Gastrocnemius medialis (tissue), 4 donors: ENCODE data around the gene CACNA1H. TPM values are rescaled to one million over a fixed set of nuclear protein-coding genes. Genes with fewer than 3 reads are reported as not detected.
"Not testable (repeated sequence)": the region's sequence is repeated elsewhere in the genome, so short reads cannot be mapped to it uniquely, and the experiment has no call there.

Experiments used
- ATAC-seq, 2 donors: fragments of 150-250 bp; one replicate each; pipeline ENCODE4 v1.9.1; 2016
- DNase-seq, 2 donors: peaks; one replicate each; pipeline ENCODE4 v3.0.0-alpha.2; 2019
- H3K27ac ChIP-seq, 4 donors: fragments of 200-600 bp; sonication (generic); 1 replicate in 1 of 4; 2 replicates in 3 of 4; pipeline ENCODE4 v1.5.1; 2016 to 2018; ENCODE audit warnings: mild to moderate bottlenecking in 2 of 4, moderate library complexity in 1 of 4
- H3K27me3 ChIP-seq, 3 donors: fragments of 200-600 bp; sonication (generic) in 2 of 3; 1 replicate in 1 of 3; 2 replicates in 2 of 3; pipeline versions ENCODE4 v1.5.1 to v1.6.0; 2016 to 2019; ENCODE audit warnings: mild to moderate bottlenecking in 1 of 3, moderate library complexity in 1 of 3
- H3K36me3 ChIP-seq, 2 donors: fragments of 200-600 bp; sonication (generic) in 1 of 2; one replicate each; pipeline ENCODE4 v1.5.1; 2017 to 2018
- H3K4me1 ChIP-seq, 2 donors: fragments of 200-600 bp; sonication (generic) in 1 of 2; one replicate each; pipeline ENCODE4 v1.5.1; 2016 to 2017; ENCODE audit warnings: mild to moderate bottlenecking in 2 of 2
- H3K4me3 ChIP-seq, 4 donors: fragments of 200-600 bp; sonication (generic) in 3 of 4; 1 replicate in 1 of 4; 2 replicates in 3 of 4; pipeline ENCODE4 v1.5.1; 2016 to 2019; ENCODE audit warnings: mild to moderate bottlenecking in 2 of 4
- H3K9me3 ChIP-seq, 3 donors: fragments of 200-600 bp; sonication (generic) in 2 of 3; 1 replicate in 1 of 3; 2 replicates in 2 of 3; pipeline ENCODE4 v1.5.1; 2016 to 2019
- CTCF ChIP-seq, 5 experiments: fragments of 450-650 bp in 3 of 5; fragments of 200-600 bp in 2 of 5; sonication (generic) in 2 of 5; IDR thresholded peaks in 4 of 5; conservative IDR thresholded peaks in 1 of 5; 1 replicate in 4 of 5; 2 replicates in 1 of 5; pipeline ENCODE4 v1.5.1; 2016 to 2019; ENCODE audit warnings: antibody characterized with exemption in 5 of 5, mild to moderate bottlenecking in 3 of 5, moderate library complexity in 3 of 5
- POLR2A ChIP-seq, 2 donors: fragments of 450-650 bp; IDR thresholded peaks; one replicate each; pipeline ENCODE4 v1.6.1; 2017; ENCODE audit warnings: antibody characterized with exemption in 2 of 2, mild to moderate bottlenecking in 2 of 2, moderate library complexity in 2 of 2
- in situ Hi-C, 4 donors: fragments of 200-750 bp; cut with MboI; loops; one replicate each; pipeline versions ENCODE4 v1.15.0 to v1.8.0; 2017; ENCODE audit warnings: low sequenced_read_pairs in 4 of 4
- intact Hi-C: fragments of 100-400 bp; cut with DNase I; formaldehyde crosslinking; loops from one replicate; pipeline ENCODE4 v1.15.1; 2023; ENCODE audit warnings: low total_unique reads
- total RNA-seq, 4 donors: library from RNA; depleted of rRNA; stranded (reverse); fragments of >200 nt; gene quantifications; one replicate each; pipeline versions ENCODE4 v1.1.0 to v1.2.3, GENCODE V29; 2016

Gene CACNA1H
- total RNA-seq, 4 donors from 2014 or later, result 3.7 to 12.8 (median 4.5) TPM

- no peaks in the 10 kb centered on the region for H3K36me3 ChIP-seq
- intact Hi-C loops (no loop called here), in situ Hi-C loops (no loop called here)
- DNase-seq (no peak), ATAC-seq (no peak)
- H3K27me3 ChIP-seq, result peaks cover 5 to 16% (median 9%) of the 10 kb centered on the region in 3 donors
- no peak for TF ChIP-seq POLR2A (IDR thresholded peaks at IDR 0.05)
- TF ChIP-seq CTCF (IDR thresholded peaks at IDR 0.05 in 4 of 5, conservative IDR thresholded peaks at IDR 0.05 in 1 of 5), result no peak
- H3K27ac ChIP-seq, result no peak overlapping the region
- no peaks in the 10 kb centered on the region for H3K9me3 ChIP-seq
- H3K4me3 ChIP-seq, result no peak overlapping the region
- no peaks in the 10 kb centered on the region for H3K4me1 ChIP-seq
Observed at GRCh38 chr16:1188432-1189189, 35.7 kb downstream of the CACNA1H start.

- in situ Hi-C loops, result no loop called here
- no peak overlapping the region for H3K27ac ChIP-seq
Observed at GRCh38 chr16:1189455-1189854, 36.5 kb downstream of the CACNA1H start.

GRCh38 chr16:1190789-1191188, 37.9 kb downstream of the CACNA1H start:
- H3K4me3 ChIP-seq, intact Hi-C loops, ATAC-seq, in situ Hi-C loops, H3K27ac ChIP-seq, H3K4me1 ChIP-seq, DNase-seq, H3K36me3 ChIP-seq, H3K9me3 ChIP-seq: not testable (repeated sequence)
- H3K27me3 ChIP-seq, result peaks cover 3 to 14% (median 3%) of the 10 kb centered on the region in 3 donors

More at GRCh38 chr16:1189455-1189854, 36.5 kb downstream of the CACNA1H start:
- no peak for TF ChIP-seq CTCF (IDR thresholded peaks at IDR 0.05 in 4 of 5, conservative IDR thresholded peaks at IDR 0.05 in 1 of 5)
- TF ChIP-seq POLR2A (IDR thresholded peaks at IDR 0.05), result no peak
- intact Hi-C loops, result no loop called here
- no peaks in the 10 kb centered on the region for H3K36me3 ChIP-seq
- DNase-seq, result no peak
- H3K27me3 ChIP-seq, result peaks cover 3 to 15% (median 4%) of the 10 kb centered on the region in 3 donors
- H3K4me1 ChIP-seq, result no peaks in the 10 kb centered on the region
- H3K4me3 ChIP-seq, result no peak overlapping the region
- no peaks in the 10 kb centered on the region for H3K9me3 ChIP-seq
- no peak for ATAC-seq

GRCh38 chr16:1192384-1193073, 39.6 kb downstream of the CACNA1H start:
- H3K4me3 ChIP-seq, result no peak overlapping the region
- no peaks in the 10 kb centered on the region for H3K9me3 ChIP-seq
- no peak overlapping the region for H3K27ac ChIP-seq
- ATAC-seq (no peak), DNase-seq (no peak)
- intact Hi-C loops, result no loop called here
- peaks cover 3 to 18% (median 7%) of the 10 kb centered on the region in 3 donors for H3K27me3 ChIP-seq
- no peaks in the 10 kb centered on the region for H3K4me1 ChIP-seq
- no peak for TF ChIP-seq CTCF (IDR thresholded peaks at IDR 0.05 in 4 of 5, conservative IDR thresholded peaks at IDR 0.05 in 1 of 5)
- TF ChIP-seq POLR2A (IDR thresholded peaks at IDR 0.05), result no peak
- in situ Hi-C loops, result no loop called here
- no peaks in the 10 kb centered on the region for H3K36me3 ChIP-seq

- in situ Hi-C loops (no loop called here), intact Hi-C loops (no loop called here)
- Histone ChIP-seq H3K27me3 (peaks cover 3 to 18% (median 8%) of the 10 kb centered on the region in 3 donors), H3K9me3 (no peaks in the 10 kb centered on the region), H3K4me3 (no peak overlapping the region), H3K4me1 (no peaks in the 10 kb centered on the region), H3K27ac (no peak overlapping the region), H3K36me3 (no peaks in the 10 kb centered on the region)
- TF ChIP-seq CTCF (IDR thresholded peaks at IDR 0.05 in 4 of 5, conservative IDR thresholded peaks at IDR 0.05 in 1 of 5), result no peak
- no peak for TF ChIP-seq POLR2A (IDR thresholded peaks at IDR 0.05)
- no peak for ATAC-seq
- no peak for DNase-seq
Observed at GRCh38 chr16:1193143-1193824, 40.4 kb downstream of the CACNA1H start.
